M059J (cell line): Measurements from ENCODE around the gene TNFRSF14. TPM values are rescaled to one million over a fixed set of nuclear protein-coding genes. Genes with fewer than 3 reads are reported as not detected.
A peak's percentile ranks its signal among the peaks of the same experiment; 100 is the strongest.
"Not testable (repeated sequence)": the region's sequence is repeated elsewhere in the genome, so short reads cannot be mapped to it uniquely, and the experiment has no call there.

Experiments
- DNase-seq: peaks from one replicate; pipeline ENCODE4 v3.0.0-alpha.2; 2012; ENCODE audit warnings: low read depth
- total RNA-seq: library from RNA; depleted of rRNA; stranded (reverse); fragments of >200 nt; shearing (Covaris generic); gene quantifications from 2 replicates; pipeline ENCODE4 v1.2.3, GENCODE V29; 2014

TNFRSF14 gene
- total RNA-seq, 1 experiment from 2014 or later = 13.9 TPM

DNA sequence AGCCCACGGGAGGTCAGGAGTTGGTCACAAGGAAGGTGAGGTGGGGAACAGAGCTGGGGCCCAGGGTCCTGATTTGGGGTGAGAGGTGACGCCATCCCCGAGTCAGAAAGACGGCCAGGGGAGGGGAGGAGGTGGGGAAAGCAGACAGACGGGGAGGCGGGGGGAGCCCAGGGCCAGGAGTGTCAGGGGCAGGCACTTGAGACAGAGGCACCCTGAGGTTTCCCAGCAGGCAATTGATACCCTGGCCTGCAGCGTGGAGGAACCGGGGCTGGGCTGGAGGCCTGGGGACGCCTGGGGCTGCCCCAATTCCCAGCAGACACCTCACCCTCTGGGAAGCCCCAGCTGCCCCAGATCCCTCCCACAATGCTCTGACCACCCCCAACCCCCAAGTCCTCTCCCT, 3.1 kb upstream of the TNFRSF14 start:
- DNase-seq = not testable (repeated sequence)

DNA sequence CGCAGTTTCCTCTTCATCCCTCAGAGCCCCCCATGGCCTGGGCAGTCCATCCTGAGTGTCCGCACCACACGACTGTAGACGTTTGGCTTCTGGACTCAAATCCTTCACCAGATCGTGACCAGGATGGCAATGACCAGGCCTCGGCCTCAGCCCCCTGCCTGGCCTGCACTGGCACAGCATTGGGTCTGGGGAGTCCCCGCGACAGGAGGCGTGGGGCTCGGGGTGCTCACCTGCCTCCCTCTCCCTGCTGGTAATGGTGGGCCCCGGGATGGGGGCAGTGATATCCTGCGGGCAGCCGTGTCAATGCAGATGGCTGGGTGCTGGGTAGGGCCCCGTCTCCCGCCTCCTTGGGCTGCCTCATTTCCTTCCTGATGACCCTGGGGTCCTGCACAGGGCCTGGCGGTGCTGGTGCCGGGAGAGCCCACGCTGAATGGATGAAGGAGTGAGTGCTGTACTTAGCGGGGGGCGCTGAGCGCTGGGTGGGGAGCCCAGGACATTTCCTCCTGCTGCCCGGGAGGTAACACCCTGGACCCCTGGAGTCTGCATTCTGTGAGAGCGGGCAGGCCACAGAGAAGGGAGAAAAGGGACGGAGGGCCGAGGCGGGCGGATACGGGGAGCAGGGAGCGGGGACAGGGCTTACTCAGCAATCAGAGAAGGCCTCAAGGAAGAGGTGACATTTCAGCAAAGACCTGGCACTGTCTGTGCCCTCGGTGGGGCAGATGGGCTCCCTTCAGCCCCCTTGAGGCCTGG, 2.1 kb upstream of the TNFRSF14 start:
- DNase-seq = no peak

DNA sequence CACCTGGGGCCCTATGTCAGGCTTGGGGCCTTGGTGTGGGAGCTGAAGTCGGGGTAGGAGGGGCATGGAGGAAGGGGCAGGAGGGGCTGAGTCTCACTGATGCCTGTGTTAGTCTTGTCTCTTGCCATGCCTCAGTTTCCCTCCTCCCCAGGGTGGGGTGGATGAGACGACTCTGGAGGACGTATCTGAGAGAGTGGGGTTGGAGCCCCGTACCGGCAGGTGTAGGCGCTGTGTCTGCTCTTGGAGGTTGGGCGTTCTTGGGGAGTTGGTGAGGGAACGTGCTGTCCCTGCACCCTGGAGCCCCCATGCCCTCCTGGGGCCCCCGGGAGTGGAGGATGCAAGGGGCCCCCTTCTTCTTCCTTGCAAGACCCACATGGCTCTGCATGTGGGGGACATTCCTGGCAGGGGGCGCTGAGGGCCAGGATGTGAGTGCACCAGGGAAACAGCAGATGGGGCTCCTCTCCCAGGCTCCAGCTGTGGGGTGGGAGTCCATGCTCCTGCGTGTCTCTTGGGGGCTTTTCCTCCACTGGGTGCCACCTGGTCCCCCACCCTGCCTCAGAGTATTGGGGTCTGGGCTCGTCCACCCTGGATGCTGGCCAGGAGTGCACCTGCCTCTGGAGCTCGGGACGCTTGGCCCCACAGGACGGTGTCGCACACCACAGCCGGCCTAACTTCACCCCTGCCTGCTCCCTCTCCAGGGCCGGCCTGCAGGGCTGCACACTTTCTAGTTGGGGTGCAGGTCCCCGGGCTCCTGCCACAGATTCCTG, 1.4 kb upstream of the TNFRSF14 start:
- no peak for DNase-seq

DNA sequence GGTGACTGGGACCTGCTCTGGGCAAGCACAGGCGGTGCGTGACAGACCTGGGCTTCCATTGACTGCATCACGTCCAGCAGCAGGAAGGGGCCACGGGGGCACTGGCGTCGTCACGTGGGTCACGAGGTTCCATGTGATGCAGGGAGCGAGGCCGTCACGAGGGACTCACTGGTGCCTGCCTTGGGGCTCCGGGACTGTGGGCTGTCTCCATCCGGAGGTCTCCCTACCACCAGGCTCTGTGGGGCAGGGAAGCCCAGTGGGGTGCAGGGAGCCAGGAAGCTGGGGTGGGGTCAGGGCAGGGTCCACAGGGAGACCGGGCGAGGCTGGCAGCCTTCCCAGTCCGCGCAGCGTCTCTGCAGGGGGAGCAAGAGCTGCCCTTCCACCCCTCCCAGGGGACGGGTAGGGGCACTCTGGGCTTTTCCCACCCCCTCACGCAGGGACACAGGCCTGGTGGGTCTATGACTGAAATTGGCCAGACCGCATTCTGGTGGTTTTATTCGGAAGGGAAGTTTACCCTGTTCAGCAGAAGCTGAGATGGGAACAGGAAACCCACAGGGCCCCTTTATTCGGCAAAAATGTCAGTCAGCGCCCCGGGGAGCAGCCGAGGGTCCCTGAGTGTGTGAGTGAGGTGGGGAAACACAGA, 416 bp upstream of the TNFRSF14 start:
- DNase-seq = peak; percentile 30

DNA sequence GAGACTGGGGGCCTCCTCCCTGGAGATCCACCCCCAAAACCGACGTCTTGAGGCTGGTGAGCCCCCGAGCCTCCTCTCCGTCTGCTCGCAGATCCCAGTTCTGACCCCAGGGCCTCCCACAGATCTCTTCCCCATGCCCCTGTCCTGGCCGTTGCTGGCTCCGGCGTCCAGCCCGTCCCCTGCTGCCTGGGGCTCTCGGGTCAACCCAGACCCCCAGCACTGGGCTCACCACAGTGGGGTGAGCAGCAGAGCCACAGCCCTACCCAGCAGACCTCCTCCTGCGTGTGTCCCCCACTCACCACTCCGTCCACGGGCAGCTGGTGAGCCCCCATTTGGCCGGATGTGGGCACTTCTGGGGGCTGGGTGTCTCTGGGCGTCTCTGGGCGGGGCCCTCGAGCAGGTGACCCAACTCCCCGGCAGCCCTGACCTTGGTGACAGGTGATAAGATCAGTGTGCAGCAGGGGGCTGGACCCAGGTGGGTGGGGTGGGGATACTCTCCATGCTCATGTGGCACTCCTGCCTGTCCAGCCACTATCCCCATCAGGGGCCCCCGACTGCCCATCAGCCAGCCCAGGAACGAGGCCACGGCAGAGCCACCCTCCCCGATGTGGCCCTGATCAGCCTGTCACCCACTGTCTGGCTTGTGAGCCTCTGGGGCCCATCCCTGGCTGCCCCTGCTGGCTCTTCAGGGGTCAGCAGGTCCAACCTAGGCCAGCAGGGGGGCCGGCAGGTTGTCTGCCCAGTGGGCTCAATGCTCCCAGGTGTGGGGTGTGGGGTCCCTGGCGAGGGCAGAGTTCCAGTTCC, 709 bp downstream of the TNFRSF14 start:
- no peak for DNase-seq

DNA sequence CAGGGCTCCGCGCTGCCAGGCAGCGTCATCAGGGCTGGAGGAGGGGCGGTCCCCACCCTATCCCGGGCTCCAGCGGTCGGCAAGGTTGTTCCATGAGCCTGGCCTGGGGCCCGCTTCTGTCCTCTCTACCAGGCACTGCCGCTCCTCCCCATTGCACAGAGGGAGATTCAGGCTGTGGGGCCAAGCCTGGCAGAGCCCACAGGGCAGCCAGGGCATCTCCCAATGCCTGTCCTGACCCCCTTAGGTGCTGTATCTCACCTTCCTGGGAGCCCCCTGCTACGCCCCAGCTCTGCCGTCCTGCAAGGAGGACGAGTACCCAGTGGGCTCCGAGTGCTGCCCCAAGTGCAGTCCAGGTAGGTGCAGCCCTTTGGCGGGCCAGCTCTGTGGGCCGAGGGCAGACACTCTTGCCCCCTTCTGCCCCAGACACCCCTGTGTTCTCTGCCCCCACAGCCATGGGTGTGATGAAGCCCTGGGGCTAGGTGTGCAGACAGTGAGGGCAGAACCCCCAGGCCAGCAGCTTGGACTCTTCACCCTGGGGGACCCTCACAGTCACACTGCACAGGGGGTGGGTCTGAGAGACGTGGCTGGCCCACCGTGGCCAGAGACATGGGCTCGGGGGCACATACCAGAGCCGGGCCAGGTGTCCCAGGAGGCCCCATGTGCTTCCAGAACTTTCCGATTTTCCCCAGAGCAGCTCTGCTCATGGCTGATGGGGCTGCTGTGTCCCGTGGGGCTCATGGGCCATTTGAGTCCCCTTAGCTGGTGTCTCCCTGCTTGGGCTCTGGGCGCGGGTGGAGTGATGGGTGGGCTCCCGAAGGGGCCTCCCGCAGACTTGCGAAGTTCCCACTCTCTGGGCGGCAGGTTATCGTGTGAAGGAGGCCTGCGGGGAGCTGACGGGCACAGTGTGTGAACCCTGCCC, 1.6 kb downstream of the TNFRSF14 start:
- DNase-seq = no peak

DNA sequence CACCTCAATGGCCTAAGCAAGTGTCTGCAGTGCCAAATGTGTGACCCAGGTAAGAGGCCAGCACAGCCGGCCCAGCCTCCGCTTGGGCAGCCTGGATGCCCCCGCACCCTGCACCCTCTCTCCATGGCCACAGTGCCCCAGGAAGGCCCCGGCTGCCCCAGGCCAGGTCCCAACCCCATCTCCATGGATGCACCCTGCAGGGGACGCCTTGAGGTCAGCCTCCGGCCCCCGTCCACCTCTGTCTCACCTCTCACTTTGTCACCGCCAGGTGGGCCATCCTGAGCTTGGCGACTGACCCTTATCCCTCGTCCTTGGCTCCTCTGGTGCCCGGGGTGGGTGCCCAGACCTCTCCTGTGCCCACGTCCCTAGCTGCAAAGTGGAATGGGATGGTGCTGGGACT, 2.2 kb downstream of the TNFRSF14 start:
- DNase-seq = no peak

DNA sequence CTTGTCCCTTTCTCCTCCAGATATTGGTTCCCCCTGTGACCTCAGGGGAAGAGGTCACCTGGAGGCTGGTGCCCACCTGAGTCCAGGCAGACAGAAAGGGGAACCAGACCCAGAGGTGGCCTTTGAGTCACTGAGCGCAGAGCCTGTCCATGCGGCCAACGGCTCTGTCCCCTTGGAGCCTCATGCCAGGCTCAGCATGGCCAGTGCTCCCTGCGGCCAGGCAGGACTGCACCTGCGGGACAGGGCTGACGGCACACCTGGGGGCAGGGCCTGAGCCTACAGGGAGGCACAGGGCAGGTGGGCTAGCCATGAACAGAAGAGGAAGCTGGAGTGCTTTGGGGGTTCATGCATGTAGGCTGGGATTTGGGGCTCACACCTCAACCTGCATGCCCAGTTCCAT, 2.7 kb downstream of the TNFRSF14 start:
- no peak for DNase-seq

DNA sequence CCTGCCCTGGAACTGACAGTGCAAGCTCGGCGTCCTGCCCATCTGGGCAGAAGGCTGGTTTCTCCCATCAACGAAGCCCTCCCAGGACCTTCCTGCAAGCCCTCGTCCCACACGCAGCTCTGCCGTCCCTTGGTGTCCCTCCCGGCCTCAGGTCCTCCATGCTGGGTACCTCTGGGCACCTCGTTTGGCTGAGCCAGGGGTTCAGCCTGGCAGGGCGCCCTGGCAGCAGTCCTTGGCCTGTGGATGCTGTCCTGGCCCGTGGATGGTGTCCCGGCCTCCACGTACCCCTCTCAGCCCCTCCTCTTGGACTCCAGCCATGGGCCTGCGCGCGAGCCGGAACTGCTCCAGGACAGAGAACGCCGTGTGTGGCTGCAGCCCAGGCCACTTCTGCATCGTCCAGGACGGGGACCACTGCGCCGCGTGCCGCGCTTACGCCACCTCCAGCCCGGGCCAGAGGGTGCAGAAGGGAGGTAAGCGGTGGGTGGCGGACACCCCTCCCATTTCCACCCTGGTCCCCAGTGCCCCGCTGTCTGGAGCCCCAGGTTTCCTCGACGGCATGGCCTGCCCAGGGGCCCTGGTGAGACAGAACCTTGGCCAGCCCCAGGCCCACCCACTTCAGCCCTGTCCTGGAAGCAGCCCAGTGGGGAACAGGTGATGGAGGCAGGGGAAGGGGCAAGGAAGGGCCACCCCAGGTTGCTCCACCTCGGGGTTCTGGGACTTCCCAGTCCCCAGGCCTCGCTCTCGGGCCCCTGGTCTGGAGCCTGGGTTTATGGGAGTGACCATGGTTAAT, 3.5 kb downstream of the TNFRSF14 start:
- DNase-seq = no peak

DNA sequence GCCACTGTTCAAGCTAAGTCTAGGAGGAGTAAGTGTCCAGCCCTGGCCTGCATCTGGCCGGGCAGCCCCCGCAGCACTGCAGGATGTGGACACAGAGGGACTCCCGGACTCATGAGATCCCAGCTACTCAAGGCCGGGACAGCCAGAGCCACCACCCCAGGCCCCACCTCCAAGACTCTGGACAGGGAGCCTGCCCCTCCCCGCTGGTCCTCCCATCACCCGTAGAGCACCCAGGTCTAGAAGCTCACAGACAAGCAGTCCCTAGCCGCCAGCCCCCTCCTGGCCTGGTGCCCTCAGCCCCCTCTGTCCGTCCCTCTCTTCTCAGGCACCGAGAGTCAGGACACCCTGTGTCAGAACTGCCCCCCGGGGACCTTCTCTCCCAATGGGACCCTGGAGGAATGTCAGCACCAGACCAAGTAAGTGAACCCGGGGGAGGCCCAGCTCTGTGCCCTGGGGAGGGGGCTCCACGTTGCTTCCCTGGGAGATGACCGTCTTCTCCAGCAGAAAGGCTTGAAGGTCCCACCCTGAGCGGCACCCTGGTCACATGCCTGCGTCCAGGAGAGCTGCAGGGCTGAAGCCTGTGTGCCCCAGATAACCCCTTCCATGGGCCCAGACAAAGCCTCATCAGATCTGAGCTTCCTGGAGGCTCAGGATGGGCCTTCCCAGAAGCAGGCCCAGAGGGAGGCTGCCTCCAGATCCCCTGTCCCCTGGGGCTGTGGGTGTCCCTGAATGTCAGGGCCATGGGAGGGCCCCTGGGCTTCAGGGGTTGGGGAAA, 4.3 kb downstream of the TNFRSF14 start:
- no peak for DNase-seq

DNA sequence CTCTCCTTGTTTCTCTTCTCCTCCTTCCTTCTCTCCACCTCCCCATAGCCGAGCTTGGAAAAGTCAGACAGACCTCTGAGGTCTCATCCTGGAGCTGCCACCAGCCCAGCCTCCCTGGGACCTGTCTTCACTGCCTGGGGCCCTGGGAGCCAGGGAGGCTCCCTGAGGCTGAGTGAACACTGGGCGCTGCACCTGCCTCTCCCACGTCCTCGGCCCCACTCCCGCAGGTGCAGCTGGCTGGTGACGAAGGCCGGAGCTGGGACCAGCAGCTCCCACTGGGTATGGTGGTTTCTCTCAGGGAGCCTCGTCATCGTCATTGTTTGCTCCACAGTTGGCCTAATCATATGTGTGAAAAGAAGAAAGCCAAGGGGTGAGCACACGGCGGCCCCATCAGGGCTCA, 5.3 kb downstream of the TNFRSF14 start:
- no peak for DNase-seq

DNA sequence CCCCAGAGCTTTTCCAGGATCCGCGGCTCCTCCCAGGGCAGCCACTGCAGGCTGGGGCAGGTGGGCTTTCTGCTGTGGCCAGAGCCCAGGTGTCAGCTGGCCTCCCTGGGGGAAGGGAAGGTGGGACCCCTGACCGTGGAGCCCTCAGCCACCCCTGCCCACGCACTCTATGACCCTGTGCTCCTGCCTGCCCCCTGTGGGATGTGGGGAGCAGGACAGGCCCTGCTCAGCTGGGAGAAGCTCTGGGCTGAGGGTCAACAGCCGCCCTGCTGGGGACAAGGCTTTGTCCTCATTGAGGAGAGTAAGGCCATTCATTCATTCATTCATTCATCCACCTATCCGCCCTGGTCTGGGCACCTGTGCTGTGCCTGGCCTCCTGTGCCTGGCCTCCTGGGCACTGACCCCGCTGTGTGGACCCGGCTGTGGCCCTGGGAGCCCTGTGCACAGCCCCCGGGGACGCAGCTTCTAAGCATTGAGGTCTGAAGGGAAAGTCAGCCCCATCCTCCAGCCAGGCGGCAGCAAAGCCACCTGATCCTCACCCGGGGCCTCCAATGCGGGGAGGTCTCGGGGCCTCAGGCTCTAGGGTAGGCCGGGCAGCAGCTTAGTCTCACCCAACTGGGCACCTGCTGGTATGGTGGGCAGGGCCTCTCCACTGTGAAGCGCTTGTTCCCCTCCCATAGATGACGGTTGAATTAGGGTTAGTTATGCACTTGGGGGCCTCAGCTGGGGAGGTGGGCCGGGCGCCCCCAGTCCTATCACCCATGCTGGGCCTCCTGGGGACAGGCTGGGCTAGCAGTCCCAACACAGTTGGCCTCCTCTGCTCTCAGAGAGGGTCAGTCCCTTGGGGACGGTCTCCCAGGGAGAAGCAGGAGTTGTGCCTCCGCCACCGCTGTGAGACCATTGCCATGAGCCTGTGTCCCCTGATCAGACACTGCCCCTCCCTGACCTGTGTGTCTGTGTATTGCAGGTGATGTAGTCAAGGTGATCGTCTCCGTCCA, 6.0 kb downstream of the TNFRSF14 start:
- DNase-seq = no peak

DNA sequence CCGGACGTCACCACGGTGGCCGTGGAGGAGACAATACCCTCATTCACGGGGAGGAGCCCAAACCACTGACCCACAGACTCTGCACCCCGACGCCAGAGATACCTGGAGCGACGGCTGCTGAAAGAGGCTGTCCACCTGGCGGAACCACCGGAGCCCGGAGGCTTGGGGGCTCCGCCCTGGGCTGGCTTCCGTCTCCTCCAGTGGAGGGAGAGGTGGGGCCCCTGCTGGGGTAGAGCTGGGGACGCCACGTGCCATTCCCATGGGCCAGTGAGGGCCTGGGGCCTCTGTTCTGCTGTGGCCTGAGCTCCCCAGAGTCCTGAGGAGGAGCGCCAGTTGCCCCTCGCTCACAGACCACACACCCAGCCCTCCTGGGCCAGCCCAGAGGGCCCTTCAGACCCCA, 7.0 kb downstream of the TNFRSF14 start:
- DNase-seq = no peak

DNA sequence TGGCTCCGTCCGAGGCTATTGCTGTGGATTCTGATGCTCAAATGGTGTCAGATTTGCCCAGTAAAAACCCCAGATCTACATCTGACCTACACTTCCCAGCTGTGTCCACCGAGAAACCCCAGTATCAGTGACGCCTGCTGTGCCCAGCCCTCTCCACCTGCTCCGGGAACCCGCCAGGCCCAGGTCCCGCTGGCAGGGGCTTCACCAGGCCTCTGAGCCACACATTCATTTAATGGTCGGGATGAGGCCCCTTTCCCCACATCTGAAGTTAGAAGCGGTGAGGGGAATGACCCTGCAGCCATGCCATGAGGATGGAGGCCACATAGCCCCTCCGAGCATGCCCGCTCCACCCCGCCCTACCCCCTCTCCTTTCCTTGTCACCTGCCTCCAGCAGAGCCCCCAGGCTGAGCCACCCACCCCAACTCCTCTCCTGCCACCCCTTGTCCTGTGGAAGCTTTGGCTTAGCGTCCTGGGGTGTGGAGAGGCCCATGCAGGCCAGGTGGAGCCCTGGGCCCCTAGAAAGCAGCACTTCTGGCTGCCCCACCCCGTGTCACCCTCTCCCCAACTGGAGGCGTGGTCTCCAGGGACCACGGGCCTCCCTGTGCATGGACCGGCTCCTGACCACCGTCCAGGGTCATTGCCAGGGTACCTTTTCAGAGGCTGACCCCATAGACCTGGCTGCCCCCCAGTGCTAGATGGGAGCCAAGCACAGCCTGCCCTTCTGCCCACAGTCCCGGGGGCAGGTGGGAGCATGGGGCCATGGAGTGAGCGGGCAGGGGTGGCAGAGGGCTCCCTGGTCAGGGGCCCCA, 8.0 kb downstream of the TNFRSF14 start:
- no peak for DNase-seq

DNA sequence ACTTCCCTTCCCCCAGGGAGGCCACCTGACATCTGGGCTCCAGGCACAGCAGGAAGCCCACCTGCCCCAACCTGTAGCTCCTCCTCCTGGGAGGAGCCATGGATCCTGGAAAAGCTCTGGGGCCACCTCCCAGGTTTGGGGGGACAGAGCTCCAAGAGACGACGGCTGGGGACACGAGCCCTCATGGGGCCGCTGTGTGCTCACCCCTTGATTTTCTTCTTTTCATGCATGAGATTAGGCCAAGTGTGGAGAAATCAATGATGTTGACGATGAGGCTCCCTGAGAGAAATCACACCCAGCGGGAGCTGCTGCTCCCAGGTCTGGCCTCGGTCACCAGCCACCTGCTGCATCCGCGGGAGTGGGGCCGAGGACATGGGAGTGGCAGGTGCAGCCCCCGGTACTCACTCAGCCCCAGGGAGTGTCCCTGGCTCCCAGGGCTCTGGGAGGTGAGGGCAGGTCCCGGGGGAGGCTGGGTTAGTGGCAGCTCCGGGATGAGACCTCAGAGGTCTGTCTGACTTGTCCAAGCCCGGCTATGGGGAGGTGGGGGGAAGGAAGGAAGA, 8.7 kb downstream of the TNFRSF14 start:
- no peak for DNase-seq

DNA sequence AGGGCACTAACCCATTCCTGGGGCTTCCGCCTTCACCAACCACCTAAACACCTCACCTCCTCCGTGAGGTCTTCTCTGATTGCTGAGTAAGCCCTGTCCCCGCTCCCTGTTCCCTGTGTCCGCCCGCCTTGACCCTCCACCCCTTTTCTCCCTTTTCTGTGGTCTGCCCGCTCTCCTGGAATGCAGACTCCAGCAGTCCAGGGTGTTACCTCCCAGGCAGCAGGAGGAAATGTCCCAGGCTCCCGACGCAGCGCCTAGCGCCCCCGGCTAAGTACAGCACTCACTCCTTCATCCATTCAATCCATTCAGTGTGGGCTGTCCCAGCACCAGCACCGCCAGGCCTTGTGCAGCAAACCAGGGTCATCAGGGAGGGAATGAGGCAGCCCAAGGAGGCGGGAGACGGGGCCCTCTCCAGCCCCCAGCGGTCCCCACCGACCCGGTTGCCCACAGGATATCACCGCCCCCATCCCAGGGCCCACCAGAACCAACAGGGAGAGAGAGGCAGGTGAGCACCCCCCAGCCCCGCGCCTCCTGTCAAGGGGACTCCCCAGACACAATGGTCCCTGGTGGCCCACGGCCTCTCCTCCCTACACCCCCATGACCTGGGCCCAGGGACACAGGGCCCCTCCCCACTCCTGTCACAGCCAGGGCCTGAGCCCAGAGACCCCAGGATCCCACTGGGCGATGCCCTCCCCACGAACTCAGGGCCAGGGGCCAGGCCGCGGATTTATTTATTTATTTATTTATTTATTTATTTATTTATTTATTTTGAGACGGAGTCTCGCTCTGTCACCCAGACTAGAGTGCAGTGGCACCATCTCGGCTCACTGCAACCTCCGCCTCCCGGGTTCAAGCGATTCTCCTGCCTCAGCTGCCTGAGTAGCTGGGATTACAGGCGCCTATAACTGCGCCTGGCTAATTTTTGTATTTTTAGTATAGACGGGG, 10.2 kb downstream of the TNFRSF14 start:
- peak; percentile 67 for DNase-seq
